HG02943 (cell line): Measurements from ENCODE around the gene EMSY.
"Not testable (repeated sequence)": the region's sequence is repeated elsewhere in the genome, so short reads cannot be mapped to it uniquely, and the experiment has no call there.

Source experiments
- ATAC-seq: cut with Tn5 transposase; IDR thresholded peaks from one replicate; pipeline ENCODE4 v1.9.1; 2021; ENCODE audit warnings: mild to moderate bottlenecking, low read depth, moderate library complexity; ENCODE audit not compliant: unreplicated experiment

Gene EMSY, protein sequence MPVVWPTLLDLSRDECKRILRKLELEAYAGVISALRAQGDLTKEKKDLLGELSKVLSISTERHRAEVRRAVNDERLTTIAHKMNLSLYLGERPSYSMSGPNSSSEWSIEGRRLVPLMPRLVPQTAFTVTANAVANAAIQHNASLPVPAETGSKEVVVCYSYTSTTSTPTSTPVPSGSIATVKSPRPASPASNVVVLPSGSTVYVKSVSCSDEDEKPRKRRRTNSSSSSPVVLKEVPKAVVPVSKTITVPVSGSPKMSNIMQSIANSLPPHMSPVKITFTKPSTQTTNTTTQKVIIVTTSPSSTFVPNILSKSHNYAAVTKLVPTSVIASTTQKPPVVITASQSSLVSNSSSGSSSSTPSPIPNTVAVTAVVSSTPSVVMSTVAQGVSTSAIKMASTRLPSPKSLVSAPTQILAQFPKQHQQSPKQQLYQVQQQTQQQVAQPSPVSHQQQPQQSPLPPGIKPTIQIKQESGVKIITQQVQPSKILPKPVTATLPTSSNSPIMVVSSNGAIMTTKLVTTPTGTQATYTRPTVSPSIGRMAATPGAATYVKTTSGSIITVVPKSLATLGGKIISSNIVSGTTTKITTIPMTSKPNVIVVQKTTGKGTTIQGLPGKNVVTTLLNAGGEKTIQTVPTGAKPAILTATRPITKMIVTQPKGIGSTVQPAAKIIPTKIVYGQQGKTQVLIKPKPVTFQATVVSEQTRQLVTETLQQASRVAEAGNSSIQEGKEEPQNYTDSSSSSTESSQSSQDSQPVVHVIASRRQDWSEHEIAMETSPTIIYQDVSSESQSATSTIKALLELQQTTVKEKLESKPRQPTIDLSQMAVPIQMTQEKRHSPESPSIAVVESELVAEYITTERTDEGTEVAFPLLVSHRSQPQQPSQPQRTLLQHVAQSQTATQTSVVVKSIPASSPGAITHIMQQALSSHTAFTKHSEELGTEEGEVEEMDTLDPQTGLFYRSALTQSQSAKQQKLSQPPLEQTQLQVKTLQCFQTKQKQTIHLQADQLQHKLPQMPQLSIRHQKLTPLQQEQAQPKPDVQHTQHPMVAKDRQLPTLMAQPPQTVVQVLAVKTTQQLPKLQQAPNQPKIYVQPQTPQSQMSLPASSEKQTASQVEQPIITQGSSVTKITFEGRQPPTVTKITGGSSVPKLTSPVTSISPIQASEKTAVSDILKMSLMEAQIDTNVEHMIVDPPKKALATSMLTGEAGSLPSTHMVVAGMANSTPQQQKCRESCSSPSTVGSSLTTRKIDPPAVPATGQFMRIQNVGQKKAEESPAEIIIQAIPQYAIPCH (N-terminal part only)

DNA sequence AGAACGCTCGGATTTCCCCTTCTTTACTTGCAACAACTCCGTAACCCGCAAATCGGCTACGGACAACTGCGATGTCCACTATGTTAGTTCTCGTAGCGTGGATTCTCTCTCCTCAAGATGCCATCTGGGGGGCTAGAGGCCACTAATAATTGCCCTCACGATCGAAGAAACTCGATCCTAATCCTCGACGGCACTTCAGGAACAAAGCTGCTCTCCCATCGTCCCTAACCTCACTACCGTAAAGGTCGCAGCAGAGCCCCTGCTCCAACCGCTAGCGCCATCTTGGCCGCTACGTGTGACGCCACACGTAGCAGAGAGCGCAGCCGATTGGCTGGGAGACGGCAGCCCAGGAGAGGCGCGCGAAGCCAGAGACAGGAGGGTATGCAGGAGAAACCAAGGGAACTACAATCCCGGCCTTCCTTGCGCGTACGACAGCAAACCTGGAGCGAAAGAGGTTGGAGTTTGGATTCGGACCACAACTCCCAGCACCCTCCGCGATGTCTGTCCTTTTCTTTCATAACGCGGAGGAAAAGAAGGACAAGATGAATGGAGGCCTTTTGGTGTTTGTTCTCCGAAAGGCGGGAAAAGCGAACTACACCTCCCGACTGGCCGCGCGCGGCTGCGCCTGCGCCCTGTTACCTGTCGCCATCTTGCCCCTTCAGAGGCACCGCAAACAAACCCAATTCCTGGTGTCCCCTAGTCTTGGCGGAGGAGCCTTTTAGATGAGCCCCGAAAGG lies at the start of gene EMSY:
Gene EMSY (plus strand): TSS at position 635 of the 737 bp plus-strand sequence. CDS start 1,921 bp downstream, outside the sequence.
- peak; percentile 82 for ATAC-seq

DNA sequence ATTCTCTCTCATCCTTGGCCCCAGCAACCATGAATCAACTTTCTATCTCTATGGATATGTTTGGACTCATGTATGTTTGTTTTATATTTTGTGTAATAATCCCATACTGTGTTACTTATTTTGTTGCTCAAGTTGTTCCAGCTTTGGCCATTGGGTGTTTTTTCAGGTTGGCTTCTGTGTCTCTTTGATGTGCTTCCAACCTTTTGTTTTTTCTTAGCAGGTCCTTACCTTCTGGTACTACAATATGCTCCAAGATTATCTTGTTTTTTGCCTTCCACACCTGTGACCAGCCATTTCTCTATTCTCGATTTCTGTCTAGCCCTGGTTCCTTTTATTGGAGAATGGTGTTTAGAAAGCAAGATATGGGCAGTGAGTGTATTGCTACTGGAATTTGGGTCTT lies 49.5 kb upstream of the EMSY start:
- no peak for ATAC-seq

DNA sequence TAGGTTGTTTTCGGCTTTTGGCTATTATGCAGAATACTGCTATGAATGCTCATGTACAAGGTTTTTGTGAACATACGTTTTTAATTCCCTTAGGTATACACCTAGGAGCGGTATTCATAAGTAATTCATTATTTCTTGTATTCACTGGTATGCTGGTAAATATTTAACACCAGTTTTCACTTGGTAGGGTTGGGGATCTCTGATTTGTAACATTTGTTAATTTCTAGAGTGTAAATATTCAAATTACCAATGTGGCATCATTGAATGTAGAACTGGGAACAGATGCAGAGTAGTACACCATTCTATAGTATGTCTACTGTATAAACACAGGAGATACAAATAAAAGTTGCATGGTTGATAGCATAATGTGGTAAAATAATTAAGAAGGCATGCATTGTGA lies 47.4 kb upstream of the EMSY start:
- ATAC-seq = no peak

DNA sequence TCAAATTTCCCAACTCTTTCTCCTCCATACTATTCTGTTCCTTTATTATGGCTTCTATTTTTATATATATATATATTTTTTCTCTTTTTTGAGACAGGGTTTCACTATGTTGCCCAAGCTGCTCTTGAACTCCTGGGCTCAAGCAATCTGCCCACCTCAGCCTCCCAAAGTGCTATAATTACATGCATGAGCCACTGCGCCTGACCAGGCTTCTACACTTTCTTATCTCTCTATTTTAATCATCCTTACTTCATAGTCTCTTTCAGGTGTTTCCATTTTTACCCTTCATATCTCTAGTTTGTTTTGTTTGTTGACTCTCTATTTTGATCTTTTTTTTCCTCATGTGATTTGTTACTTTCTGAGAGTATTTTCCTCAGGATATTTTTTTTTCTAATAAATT lies 43.9 kb upstream of the EMSY start:
- ATAC-seq = no peak

DNA sequence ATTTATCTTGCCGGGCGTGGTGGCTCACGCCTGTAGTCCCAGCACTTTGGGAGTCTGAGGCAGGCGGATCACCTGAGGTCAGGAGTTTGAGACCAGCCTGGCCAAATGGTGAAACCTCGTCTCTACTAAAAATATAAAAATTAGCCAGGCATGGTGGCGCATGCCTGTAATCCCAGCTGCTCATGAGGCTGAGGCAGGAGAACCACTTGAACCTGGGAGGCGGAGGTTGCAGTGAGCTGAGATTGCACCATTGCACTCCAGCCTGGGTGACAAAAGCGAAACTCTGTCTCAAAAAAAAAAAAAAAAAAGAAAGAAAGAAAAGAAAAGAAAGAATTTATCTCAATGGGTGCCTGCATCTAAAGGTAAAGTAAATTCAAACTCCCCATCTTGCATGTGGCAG lies 43.3 kb upstream of the EMSY start:
- ATAC-seq = not testable (repeated sequence)

DNA sequence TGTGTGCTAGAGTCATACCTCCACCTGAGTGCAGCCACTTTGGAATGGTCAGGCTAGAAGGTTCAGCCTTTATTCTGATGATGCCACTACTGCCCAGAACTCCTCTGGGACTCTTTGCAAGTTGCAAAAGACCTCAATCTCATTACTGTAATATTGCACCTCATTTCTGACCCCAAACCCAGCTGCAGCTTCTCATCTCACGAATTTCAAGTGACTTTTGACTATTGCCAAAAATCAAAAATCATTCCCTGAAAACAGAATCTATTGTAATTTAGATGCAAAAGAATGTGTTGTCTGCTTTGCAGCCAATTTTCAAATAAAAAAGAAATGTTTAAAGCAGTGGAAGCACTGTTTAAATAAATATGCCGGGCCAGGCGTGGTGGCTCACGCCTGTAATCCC lies 38.5 kb upstream of the EMSY start:
- ATAC-seq = no peak

DNA sequence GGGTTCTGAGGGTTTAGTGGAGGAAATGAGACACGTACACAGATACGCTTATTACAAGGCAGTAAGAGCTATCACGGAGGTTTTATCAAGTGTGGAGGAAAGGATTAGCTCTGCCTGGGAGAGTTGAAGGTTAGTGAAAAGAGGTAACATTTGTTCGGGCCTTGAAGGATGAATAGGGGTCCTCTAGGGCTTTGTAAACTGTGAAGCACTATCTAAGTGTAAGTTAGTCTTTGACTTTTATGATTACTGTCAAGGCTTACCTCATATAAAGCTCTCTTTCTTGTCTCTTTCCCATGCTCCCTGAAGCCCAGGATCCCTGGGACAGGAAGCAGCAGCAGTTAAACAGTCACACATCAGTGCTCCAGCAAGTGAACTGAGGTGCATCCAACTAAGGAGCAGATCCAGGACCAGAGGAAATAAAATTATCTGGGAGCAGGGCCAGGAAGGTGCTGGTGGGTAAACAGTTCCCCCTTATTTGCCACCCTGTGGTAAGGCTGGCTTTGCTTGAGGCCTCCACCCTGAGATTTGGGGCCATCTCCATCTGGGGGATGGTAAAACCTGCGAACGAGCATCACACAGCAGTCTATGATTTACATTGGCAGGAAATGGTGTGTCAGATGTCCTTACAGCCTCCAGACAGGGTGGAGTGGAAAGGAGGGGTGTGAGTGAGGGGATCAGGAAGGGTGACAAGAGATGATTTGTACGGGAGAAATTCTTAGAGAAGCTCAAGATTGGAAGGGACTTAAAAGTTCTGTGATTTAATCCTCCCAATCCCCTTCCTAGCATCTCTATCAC lies 36.5 kb upstream of the EMSY start:
- ATAC-seq = no peak

DNA sequence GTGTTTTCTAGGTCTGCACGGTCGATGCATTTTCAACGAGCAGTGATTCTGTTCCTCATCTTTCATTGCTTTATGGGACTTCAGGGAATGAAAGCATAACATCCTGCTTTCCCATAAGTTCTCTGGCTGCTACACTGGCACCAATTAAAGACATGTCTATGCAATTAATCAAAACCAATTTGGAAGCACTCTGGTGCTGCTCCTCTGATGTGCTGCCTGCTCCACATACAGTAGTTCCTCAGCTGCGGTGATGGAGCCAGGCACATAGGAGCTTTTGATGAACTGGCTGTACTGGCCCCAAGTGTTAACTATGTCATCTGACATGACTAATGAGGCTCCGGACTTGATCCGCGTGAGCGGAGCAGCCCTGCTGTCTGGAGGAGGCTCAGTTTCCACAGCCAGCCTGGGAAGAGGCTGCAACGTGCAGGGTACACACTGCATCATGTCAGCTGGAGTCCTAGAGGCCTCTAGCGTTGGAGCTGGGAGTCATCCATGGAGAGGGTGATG lies 33.9 kb upstream of the EMSY start:
- ATAC-seq = no peak

DNA sequence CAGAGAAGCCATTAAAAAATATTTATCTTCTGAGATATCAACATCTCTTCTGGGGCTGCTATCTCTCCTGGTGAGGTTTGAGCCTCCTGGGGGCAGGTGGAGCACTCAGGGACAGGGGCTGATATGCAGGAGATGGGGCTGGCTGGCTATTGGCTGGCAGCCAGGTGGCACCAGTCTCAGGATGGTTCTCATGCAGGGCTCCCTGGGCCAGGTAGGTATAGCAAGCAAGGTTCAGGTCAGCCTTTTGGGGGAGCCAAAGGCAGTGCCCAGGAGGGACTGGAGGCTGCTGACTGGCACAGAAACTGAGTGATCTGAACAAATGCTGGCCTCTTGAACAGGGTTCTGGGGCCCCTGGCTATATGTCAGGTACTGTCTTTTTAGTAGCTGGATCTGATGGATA lies 29.7 kb upstream of the EMSY start:
- no peak for ATAC-seq

DNA sequence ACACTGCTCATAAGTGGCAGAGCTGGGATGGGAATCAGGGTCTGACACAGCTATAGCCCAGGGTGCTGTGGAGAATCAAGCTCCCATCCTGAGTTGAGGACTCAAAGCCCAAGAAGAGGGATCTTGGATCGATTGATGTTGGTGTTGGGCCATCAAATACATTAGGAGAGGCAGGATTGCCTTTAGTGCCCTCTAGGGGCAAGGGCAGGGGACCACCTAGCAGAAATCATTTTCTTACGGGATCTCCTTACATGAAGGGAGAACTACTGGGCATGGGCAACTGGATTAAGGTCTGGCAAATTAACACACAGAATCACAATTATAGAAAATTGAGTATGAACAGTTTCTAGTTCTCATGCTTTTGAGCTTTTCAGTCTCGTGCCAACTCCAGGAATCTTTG lies 24.9 kb upstream of the EMSY start:
- no peak for ATAC-seq

DNA sequence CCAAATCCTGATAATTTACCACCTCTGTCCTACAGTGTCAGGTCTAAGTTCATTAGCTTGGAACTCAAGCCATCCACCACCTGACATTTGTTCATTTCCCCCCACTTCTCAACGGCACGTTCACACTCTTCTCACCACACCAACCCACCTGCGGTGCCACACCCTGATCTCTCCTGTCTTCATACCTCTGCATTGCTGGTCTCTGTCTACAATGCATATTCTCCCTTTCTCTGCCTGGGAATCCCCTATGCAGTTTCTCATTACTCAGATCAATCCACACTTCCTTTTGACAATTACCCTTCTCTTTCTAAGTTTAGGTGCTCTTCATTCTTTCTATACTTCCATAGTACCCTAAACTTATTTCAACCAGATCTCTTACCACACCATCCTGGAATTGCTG lies 20.4 kb upstream of the EMSY start:
- no peak for ATAC-seq

DNA sequence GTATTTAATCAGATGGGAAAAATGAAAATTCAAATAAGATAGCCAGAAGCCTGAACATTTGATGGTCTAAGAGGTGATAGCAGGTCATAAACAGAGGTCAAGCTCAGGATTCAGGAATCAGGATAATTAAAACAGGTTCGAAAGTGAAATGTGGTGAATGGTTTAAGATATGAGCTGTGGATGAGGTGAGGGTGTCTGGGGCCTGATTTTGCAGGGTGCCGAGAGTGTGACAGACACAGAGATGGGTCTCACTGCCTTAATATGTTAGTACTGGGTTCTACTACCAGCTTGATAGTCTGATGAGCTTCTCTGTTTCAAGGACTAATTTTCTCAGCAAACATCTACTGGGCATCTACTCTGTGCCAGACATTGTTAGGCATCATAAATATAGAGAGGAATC lies 19.9 kb upstream of the EMSY start:
- no peak for ATAC-seq

DNA sequence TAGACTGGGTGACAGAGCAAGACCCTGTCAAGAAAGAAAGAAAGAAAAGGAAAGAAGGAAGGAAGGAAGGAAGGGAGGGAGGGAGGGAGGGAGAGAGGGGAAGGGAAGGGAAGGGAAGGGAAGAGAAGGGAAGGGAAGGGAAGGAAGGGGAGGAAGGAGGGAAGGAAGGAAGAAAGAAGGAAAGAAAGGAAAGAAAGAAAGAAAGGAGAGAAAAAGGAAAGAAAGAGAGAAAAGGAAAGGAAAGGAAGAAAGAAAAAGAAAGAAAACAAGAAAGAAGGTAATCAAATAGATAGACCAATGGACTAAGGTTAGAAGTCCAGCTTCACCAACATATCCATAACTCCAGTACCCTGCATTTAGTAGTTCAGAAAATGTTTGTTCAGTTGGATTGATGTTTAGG lies 18.2 kb upstream of the EMSY start:
- no peak for ATAC-seq

DNA sequence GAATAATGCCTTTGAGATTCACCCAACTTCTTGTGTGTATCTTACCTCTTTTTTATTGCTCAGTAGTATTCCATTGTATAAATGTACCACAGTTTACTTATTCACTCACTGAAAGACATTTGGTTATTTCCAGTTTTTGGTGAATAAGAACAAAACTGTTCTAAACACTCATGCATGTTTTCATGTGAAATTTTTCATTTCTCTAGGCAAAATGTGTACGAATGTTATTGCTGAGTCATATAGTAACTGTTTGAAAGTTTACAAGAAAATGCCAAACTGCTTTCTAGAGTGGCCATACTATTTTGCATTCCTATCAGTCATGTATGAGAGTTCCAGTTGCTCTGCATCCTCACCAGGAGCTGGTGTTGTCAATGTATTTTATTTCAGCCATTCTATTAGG lies 8.8 kb upstream of the EMSY start:
- no peak for ATAC-seq

DNA sequence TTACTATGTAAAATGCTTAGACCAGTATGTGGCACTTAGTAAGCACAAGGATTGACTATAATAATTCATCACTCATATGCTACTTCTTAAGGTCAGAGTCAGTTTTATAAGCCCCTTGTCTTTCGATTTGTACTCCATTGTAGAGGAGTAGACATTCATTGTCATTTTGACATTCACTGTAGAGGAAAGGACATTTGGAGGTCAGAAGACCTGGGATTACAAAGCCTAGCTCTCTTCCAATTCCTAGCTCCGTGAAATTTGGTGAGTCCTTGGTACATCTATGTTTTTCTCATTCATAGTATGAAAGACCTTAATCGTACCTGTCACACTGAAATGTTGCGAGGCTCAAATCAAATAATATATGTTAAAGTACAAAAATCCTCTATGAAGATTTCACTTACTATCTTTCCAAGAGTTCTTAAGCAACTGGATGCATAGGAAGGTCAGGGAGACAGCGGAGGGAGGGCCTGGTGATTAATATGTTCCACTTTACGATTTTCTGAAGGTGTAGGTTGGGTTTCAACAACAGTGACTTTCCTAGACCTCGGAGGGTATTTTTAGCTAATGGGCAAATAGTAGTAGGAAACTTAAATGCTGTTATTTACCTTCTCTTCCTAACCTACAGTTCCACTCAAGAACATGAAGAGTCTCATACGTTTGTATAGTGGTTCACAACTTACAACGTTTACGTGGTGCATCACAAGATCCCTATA lies 1.4 kb upstream of the EMSY start:
- no peak for ATAC-seq

DNA sequence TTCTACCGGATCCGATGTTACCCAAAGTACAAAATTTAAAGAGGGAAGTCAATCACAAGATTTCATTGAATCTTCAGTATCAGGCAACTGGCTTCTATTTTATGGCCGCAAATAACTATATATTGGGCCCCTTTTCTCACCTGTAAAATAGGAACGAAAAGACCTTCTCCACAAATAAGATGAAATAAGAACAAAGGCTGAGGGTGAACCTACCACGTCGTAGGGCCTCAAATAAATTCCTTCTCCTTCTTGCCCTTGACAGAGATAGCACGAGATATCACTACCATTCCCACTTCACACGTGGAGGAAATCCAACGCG lies 794 bp upstream of the EMSY start:
- ATAC-seq = no peak

DNA sequence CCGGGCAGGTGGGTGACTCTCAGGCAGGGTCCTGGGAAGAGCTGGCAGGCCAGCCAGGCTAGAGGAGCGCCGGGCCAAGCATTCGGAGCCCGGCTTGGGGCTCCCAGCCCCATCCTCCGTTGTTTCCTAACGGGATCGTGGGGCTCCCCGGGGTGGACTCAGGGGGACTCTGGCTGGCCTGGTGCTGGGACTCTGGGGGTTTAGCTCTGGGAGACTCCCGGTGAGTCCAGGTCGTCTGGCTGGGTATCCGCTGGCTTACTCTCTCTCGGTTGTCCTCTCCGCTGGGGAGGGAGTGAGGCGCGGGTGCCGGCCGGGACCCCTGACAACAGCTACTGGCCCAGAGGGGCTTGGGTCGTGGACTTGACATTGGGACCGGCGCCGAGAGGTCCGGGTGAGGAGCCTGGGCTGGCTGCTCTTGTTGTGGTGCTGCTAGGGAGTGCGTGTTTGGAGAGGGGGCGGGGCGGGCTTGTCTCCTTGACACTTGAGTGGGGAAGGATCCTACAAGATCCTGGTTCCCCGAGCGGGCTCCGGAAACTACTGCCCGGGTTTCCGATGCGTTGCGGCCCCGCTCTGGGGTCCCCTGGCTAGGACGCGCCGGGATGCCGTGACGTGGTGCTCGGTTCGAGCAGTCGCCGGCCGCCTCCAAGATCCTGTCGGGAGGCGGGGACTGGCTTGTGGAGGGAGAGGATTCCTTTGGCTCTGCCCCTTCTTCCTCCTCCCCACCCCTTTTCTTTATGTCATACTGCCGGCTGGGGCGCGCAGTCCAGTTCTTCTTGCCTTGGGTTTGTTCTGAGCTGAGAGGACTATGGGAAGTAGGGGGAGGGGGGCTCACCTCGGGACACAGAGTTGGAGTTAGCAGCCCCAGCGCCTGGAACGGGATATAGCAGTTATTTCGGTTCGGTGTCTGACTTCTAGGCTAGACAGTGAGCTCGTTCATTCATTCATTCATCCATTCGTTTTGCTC lies 585 bp downstream of the EMSY start:
- peak; percentile 39 for ATAC-seq

DNA sequence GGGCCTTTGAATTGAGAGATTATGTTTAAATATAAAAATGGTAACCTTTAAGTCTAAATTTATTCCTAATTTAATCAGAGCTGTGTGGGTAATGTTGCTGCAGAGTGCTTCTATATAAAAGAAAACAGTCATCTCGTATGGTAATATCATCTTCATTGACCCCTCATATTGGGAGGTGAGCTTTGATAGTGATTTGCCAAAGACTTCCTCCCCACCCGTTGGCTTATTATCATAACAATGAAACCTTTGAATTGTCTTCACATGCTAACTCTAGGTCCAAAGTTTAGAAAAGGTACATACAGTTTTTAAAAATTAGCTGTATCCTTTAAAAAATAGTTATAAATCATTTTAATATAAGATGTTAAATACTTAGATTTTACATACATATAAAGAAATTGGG lies 3.7 kb downstream of the EMSY start:
- no peak for ATAC-seq
